GM21528 (cell line): ENCODE results near the gene PIP5K1C.
A peak's percentile ranks its signal among the peaks of the same experiment; 100 is the strongest.
"Not testable (repeated sequence)": the region's sequence is repeated elsewhere in the genome, so short reads cannot be mapped to it uniquely, and the experiment has no call there.

Experiments used
- ATAC-seq: cut with Tn5 transposase; IDR thresholded peaks from one replicate; pipeline ENCODE4 v1.9.1; 2021; ENCODE audit warnings: mild to moderate bottlenecking, moderate library complexity; ENCODE audit not compliant: unreplicated experiment, low FRiP score

PIP5K1C gene

GRCh38 chr19:3632739-3633558, 67.3 kb downstream of the PIP5K1C start:
- no peak for ATAC-seq

GRCh38 chr19:3632098-3632497, 68.2 kb downstream of the PIP5K1C start:
- no peak for ATAC-seq

- no peak for ATAC-seq
Measured at GRCh38 chr19:3631053-3631861, 69.0 kb downstream of the PIP5K1C start.

- ATAC-seq, result not testable (repeated sequence)
Measured at GRCh38 chr19:3628766-3629165, 71.5 kb downstream of the PIP5K1C start.

- no peak for ATAC-seq
Measured at GRCh38 chr19:3627351-3627723, 72.9 kb downstream of the PIP5K1C start.

GRCh38 chr19:3626473-3627350, 73.6 kb downstream of the PIP5K1C start, which contains the start of gene CACTIN:
Gene CACTIN (minus strand): TSS chr19:3626790. CDS start chr19:3626762, 28 bp downstream.
- ATAC-seq, result peak; percentile 76

GRCh38 chr19:3625996-3626472, 74.2 kb downstream of the PIP5K1C start:
- ATAC-seq, result peak; percentile 7

- no peak for ATAC-seq
Measured at GRCh38 chr19:3623716-3624115, 76.6 kb downstream of the PIP5K1C start.

GRCh38 chr19:3622224-3622623, 78.0 kb downstream of the PIP5K1C start:
- no peak for ATAC-seq

GRCh38 chr19:3621689-3622088, 78.6 kb downstream of the PIP5K1C start:
- no peak for ATAC-seq

- no peak for ATAC-seq
Measured at GRCh38 chr19:3620817-3621547, 79.3 kb downstream of the PIP5K1C start.

GRCh38 chr19:3620145-3620816, 80.0 kb downstream of the PIP5K1C start:
- ATAC-seq, result no peak

GRCh38 chr19:3619631-3620012, 80.6 kb downstream of the PIP5K1C start:
- ATAC-seq, result no peak

- ATAC-seq, result no peak
Measured at GRCh38 chr19:3618811-3619630, 81.2 kb downstream of the PIP5K1C start.

- ATAC-seq, result no peak
Measured at GRCh38 chr19:3618144-3618810, 82.0 kb downstream of the PIP5K1C start.

GRCh38 chr19:3617463-3617862, 82.8 kb downstream of the PIP5K1C start:
- ATAC-seq, result no peak

- ATAC-seq, result no peak
Measured at GRCh38 chr19:3615524-3616135, 84.6 kb downstream of the PIP5K1C start.
